ENCODE results near the gene BTBD10.
A peak's percentile ranks its signal among the peaks of the same experiment; 100 is the strongest.

DNA sequence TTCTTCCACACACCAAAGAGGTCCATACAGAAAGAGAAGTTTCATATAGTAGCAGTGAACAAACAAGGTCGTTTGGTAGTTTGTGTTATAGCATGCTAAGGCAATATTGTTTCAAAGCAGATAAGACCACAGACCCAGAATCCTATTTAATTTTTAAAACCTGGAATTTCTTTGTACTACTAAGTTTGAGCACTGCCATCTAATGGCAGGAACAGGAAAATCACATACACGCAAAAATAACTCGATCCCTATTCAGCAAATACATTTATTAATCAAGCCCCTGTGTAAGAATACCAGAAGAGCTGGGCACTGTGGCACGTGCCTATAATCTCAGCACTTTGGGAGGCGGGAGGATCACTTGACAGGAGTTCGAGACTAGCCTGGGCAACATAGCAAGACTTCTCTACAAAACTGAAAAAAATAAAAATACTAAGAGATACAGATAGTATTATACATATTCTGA lies 2.9 kb upstream of the BTBD10 start:
- TF ChIP-seq, protein P1, sequence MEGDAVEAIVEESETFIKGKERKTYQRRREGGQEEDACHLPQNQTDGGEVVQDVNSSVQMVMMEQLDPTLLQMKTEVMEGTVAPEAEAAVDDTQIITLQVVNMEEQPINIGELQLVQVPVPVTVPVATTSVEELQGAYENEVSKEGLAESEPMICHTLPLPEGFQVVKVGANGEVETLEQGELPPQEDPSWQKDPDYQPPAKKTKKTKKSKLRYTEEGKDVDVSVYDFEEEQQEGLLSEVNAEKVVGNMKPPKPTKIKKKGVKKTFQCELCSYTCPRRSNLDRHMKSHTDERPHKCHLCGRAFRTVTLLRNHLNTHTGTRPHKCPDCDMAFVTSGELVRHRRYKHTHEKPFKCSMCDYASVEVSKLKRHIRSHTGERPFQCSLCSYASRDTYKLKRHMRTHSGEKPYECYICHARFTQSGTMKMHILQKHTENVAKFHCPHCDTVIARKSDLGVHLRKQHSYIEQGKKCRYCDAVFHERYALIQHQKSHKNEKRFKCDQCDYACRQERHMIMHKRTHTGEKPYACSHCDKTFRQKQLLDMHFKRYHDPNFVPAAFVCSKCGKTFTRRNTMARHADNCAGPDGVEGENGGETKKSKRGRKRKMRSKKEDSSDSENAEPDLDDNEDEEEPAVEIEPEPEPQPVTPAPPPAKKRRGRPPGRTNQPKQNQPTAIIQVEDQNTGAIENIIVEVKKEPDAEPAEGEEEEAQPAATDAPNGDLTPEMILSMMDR (IDR thresholded peaks at IDR 0.05) = peak; percentile 6 to 58 (median 46)
- no peak for TF ChIP-seq POLR2A (IDR thresholded peaks at IDR 0.05)

Data from Peyer's patch (tissue), 4 donors.